ENCODE measurements around the gene LRIF1.

The LRIF1 gene

DNA sequence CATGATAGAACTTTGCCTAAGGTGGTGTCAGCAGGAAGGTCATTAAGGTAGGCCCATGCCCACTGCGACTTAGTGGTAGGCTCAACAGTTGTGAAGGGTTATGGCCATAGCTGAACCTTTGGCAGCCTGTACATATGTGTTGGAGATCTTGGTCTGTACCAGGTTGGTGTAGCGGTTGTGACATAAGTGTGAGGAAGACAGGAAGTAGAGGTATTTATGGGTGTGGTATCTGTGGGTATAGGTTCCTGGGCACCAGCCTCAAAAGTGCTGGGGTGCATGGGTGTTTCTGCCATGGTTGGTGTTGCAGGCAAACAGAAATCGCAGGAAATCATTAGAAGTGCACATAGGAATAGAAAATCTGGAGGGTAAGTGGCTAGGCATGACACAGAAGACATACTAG is 18.6 kb upstream of the LRIF1 start:
- TF ChIP-seq GABPA (IDR thresholded peaks at IDR 0.05; ENCODE audit: low read depth) = no peak
- no peak for TF ChIP-seq POLR2AphosphoS5 (IDR thresholded peaks at IDR 0.05; ENCODE audit: low read depth)
- TF ChIP-seq SPI1 (IDR thresholded peaks at IDR 0.05; ENCODE audit: borderline replicate concordance, low read depth) = no peak
- TF ChIP-seq, protein P1, sequence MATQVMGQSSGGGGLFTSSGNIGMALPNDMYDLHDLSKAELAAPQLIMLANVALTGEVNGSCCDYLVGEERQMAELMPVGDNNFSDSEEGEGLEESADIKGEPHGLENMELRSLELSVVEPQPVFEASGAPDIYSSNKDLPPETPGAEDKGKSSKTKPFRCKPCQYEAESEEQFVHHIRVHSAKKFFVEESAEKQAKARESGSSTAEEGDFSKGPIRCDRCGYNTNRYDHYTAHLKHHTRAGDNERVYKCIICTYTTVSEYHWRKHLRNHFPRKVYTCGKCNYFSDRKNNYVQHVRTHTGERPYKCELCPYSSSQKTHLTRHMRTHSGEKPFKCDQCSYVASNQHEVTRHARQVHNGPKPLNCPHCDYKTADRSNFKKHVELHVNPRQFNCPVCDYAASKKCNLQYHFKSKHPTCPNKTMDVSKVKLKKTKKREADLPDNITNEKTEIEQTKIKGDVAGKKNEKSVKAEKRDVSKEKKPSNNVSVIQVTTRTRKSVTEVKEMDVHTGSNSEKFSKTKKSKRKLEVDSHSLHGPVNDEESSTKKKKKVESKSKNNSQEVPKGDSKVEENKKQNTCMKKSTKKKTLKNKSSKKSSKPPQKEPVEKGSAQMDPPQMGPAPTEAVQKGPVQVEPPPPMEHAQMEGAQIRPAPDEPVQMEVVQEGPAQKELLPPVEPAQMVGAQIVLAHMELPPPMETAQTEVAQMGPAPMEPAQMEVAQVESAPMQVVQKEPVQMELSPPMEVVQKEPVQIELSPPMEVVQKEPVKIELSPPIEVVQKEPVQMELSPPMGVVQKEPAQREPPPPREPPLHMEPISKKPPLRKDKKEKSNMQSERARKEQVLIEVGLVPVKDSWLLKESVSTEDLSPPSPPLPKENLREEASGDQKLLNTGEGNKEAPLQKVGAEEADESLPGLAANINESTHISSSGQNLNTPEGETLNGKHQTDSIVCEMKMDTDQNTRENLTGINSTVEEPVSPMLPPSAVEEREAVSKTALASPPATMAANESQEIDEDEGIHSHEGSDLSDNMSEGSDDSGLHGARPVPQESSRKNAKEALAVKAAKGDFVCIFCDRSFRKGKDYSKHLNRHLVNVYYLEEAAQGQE (IDR thresholded peaks at IDR 0.05; ENCODE audit: insufficient replicate concordance, low read depth) = no peak
- TF ChIP-seq CTCF (IDR thresholded peaks at IDR 0.05; ENCODE audit: insufficient read depth, low read length) = no peak
- no peak for DNase-seq (ENCODE audit: low read depth in 1 of 2, low spot score in 1 of 2)
- Histone ChIP-seq H3K27ac (replicated peaks) (no peak overlapping the region), H3K27me3 (ENCODE audit: insufficient read depth, poor library complexity, severe bottlenecking) (no peaks in the 10 kb centered on the region), H3K4me3 (replicated peaks; ENCODE audit: insufficient read depth, low read length) (no peak overlapping the region)

DNA sequence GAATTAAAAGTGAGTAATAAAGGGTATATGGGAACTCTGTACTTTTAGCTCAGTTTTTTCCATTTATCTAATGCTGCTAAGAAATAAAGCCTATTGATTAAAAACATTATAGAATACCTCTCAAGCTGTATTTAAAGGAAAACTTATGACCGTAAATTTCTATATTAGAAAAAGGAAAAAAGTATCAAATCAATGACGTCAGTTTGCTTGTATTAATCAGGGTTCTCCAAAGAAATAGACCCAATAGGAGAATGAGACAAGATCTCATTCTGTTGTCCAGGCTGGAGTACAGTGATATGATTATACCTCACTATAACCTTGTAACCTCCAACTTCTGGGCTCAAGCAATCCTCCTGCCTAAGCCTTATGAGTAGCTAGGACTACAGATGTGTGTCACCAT is 15.4 kb upstream of the LRIF1 start:
- H3K27me3 ChIP-seq (ENCODE audit: insufficient read depth, poor library complexity, severe bottlenecking) = no peaks in the 10 kb centered on the region
- no peak overlapping the region for H3K4me3 ChIP-seq (replicated peaks; ENCODE audit: insufficient read depth, low read length)
- no peak overlapping the region for H3K27ac ChIP-seq (replicated peaks)
- DNase-seq (ENCODE audit: low read depth in 1 of 2, low spot score in 1 of 2) = no peak
- TF ChIP-seq SPI1 (IDR thresholded peaks at IDR 0.05; ENCODE audit: borderline replicate concordance, low read depth) (no peak), GABPA (IDR thresholded peaks at IDR 0.05; ENCODE audit: low read depth) (no peak), CTCF (IDR thresholded peaks at IDR 0.05; ENCODE audit: insufficient read depth, low read length) (no peak), POLR2AphosphoS5 (IDR thresholded peaks at IDR 0.05; ENCODE audit: low read depth) (no peak)
- TF ChIP-seq, protein P1 (IDR thresholded peaks at IDR 0.05; ENCODE audit: insufficient replicate concordance, low read depth) = no peak

DNA sequence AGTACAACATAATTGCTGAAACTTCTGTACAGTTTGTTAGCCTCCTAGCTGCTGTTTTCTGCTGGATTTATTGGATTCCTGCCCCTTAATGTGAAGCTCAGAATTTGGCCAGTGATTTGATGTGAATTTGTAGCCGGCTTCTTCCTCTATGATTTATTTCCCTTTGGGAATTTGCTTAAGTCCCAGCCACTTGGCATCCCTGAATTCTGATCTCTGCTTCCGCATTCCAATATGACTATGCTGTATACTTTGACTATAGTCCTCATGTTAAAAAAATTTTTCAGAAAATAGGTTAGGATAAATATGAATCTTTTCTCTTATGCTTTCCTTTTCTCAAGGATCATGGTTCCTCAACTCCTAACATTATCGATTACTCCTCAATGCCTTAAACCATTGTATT is 12.4 kb upstream of the LRIF1 start:
- Histone ChIP-seq H3K4me3 (replicated peaks; ENCODE audit: insufficient read depth, low read length) (no peak overlapping the region), H3K27ac (replicated peaks) (no peak overlapping the region)
- DNase-seq (ENCODE audit: low read depth in 1 of 2, low spot score in 1 of 2) = no peak

More for the DNA sequence above, 12.4 kb upstream of the LRIF1 start:
- TF ChIP-seq GABPA (IDR thresholded peaks at IDR 0.05; ENCODE audit: low read depth) = no peak
- TF ChIP-seq, protein P1 (IDR thresholded peaks at IDR 0.05; ENCODE audit: insufficient replicate concordance, low read depth) = no peak
- no peak for TF ChIP-seq POLR2AphosphoS5 (IDR thresholded peaks at IDR 0.05; ENCODE audit: low read depth)
- TF ChIP-seq CTCF (IDR thresholded peaks at IDR 0.05; ENCODE audit: insufficient read depth, low read length) = no peak
- no peak for TF ChIP-seq SPI1 (IDR thresholded peaks at IDR 0.05; ENCODE audit: borderline replicate concordance, low read depth)
- H3K27me3 ChIP-seq (ENCODE audit: insufficient read depth, poor library complexity, severe bottlenecking) = no peaks in the 10 kb centered on the region
